Measurements from ENCODE around the gene ZC3H7B. TPM values are rescaled to one million over a fixed set of nuclear protein-coding genes. Genes with fewer than 3 reads are reported as not detected.

The ZC3H7B gene
- total RNA-seq, 1 experiment from 2014 or later: 53.4 TPM

DNA sequence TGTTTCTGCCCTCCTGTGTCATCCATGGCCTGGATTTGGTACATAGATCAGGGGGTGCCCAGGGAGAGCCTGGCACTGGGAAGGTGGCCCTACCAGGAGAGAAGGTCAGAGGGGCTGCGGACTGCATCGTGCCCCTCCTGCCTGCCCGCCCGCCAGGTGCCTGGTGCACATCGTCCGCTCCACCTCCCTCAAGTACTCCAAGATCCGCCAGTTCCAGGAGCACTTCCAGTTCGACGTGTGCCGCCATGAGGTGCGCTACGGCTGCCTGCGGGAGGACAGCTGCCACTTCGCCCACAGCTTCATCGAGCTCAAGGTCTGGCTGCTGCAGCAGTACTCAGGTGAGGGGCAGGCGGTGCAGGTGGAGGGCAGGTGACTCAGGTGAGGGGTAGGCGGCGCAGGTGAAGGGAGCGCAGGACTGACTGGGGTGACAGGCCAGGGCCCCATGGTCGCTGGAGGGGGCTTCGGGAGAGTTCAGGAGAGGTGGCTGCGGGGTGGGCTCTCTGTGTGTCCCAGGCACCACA is 47.7 kb downstream of the ZC3H7B start:
- intact Hi-C loops (cut with micrococcal nuclease): no loop called here
- TF ChIP-seq, protein P1, sequence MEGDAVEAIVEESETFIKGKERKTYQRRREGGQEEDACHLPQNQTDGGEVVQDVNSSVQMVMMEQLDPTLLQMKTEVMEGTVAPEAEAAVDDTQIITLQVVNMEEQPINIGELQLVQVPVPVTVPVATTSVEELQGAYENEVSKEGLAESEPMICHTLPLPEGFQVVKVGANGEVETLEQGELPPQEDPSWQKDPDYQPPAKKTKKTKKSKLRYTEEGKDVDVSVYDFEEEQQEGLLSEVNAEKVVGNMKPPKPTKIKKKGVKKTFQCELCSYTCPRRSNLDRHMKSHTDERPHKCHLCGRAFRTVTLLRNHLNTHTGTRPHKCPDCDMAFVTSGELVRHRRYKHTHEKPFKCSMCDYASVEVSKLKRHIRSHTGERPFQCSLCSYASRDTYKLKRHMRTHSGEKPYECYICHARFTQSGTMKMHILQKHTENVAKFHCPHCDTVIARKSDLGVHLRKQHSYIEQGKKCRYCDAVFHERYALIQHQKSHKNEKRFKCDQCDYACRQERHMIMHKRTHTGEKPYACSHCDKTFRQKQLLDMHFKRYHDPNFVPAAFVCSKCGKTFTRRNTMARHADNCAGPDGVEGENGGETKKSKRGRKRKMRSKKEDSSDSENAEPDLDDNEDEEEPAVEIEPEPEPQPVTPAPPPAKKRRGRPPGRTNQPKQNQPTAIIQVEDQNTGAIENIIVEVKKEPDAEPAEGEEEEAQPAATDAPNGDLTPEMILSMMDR (IDR thresholded peaks at IDR 0.05; ENCODE audit: unreplicated experiment): no peak
- Mint-ChIP-seq H3K9me3 (ENCODE audit: unreplicated experiment) (no peaks in the 10 kb centered on the region), H3K4me1 (ENCODE audit: insufficient read depth, unreplicated experiment) (peaks cover 20% of the 10 kb centered on the region), H3K36me3 (ENCODE audit: insufficient read depth, unreplicated experiment) (peaks cover 48% of the 10 kb centered on the region), H3K4me3 (ENCODE audit: unreplicated experiment) (no peak overlapping the region), H3K27me3 (ENCODE audit: insufficient read depth, unreplicated experiment) (no peaks in the 10 kb centered on the region), H3K27ac (ENCODE audit: low read depth, unreplicated experiment) (no peak overlapping the region)
- DNase-seq (ENCODE audit: unreplicated experiment): no peak
- ChIA-PET CTCF (no interaction called here), POLR2A (no interaction called here)
- BruUV-seq (replicated peaks): no TSS peak

DNA sequence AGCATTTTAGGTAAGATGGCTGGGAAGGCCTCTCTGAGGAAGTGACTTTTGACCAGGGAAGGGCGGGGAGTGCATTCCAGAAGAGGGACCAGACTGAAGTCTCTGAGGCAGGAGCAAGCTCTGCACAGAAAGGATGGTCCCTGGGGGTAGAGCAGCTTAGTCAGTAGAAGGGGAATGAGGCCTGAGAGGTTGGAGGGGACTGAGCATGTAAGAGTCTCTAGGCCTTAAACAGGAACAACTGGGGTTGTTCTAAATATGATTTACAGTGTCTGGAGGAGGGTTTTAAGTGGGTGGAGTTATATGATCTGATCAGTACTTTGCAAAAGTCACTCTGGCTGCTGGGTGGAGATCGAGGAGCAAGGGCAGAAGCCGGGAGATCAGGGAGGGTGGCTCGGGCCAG is 48.8 kb downstream of the ZC3H7B start:
- no peak for DNase-seq (ENCODE audit: unreplicated experiment)
- peaks cover 20% of the 10 kb centered on the region for H3K4me1 Mint-ChIP-seq (ENCODE audit: insufficient read depth, unreplicated experiment)
- ChIA-PET POLR2A (no interaction called here), CTCF (interaction anchor here (0.6 kb wide), 2 partner anchors 39 to 243 kb away, joined by 3 to 6 read pairs; no protein-coding TSS in a partner anchor)
- no peak overlapping the region for H3K4me3 Mint-ChIP-seq (ENCODE audit: unreplicated experiment)
- no peak overlapping the region for H3K27ac Mint-ChIP-seq (ENCODE audit: low read depth, unreplicated experiment)
- BruUV-seq (replicated peaks): no TSS peak
- TF ChIP-seq, protein P1 (IDR thresholded peaks at IDR 0.05; ENCODE audit: unreplicated experiment): no peak
- no peaks in the 10 kb centered on the region for H3K9me3 Mint-ChIP-seq (ENCODE audit: unreplicated experiment)
- no peaks in the 10 kb centered on the region for H3K27me3 Mint-ChIP-seq (ENCODE audit: insufficient read depth, unreplicated experiment)
- intact Hi-C loops (cut with micrococcal nuclease): no loop called here
- peaks cover 42% of the 10 kb centered on the region for H3K36me3 Mint-ChIP-seq (ENCODE audit: insufficient read depth, unreplicated experiment)

DNA sequence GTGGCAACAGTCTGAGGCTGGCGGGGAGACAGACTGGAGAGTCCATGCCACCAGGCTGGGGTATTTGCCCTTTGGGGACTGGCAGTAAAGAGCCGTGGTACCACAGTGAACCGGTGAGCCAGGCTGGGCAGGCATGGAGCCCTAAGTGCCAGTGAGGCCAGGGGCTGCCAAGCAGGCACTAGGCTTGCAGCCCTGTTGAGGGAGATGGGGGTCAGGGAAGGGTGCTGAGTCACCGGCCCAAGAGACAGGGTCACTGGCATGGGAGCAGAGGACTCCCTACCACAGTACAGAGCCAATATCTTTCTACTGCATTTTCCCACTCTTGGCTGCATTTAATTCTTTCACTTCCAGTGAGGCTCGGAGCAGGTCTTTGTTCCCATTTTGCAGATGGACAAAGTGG is 49.7 kb downstream of the ZC3H7B start:
- peak overlapping the region; percentile 26 for H3K27ac Mint-ChIP-seq (ENCODE audit: low read depth, unreplicated experiment)
- no peak overlapping the region for H3K4me3 Mint-ChIP-seq (ENCODE audit: unreplicated experiment)
- intact Hi-C loops (cut with micrococcal nuclease): no loop called here
- peaks cover 36% of the 10 kb centered on the region for H3K36me3 Mint-ChIP-seq (ENCODE audit: insufficient read depth, unreplicated experiment)
- H3K27me3 Mint-ChIP-seq (ENCODE audit: insufficient read depth, unreplicated experiment): no peaks in the 10 kb centered on the region
- ChIA-PET CTCF (interaction anchor here (0.6 kb wide), 1 partner anchor 374 kb away, joined by 4 read pairs; no protein-coding TSS in a partner anchor), POLR2A (no interaction called here)
- DNase-seq (ENCODE audit: unreplicated experiment): no peak
- peaks cover 20% of the 10 kb centered on the region for H3K4me1 Mint-ChIP-seq (ENCODE audit: insufficient read depth, unreplicated experiment)
- no TSS peak for BruUV-seq (replicated peaks)
- no peaks in the 10 kb centered on the region for H3K9me3 Mint-ChIP-seq (ENCODE audit: unreplicated experiment)
- TF ChIP-seq, protein P1 (IDR thresholded peaks at IDR 0.05; ENCODE audit: unreplicated experiment): no peak

DNA sequence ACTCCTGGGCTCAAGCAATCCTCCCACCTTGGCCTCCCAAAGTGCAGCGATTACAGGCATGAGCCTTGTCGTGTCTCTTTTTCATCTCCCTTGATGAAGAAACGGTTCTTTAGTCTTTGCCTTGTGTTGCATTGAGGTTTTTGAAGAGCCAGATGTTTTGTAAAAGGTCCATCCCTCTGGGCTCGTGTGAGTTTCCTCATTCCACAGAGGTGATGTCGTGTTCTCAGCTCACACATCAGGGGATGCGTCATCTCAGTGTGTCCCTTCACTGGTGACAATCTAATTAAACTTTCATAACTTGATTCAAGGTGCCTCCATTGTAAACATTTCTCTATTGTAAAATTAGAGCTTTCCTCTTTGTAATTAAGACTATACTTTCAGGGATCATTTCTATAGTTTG is 50.7 kb downstream of the ZC3H7B start:
- no peaks in the 10 kb centered on the region for H3K27me3 Mint-ChIP-seq (ENCODE audit: insufficient read depth, unreplicated experiment)
- H3K9me3 Mint-ChIP-seq (ENCODE audit: unreplicated experiment): no peaks in the 10 kb centered on the region
- H3K4me1 Mint-ChIP-seq (ENCODE audit: insufficient read depth, unreplicated experiment): peaks cover 20% of the 10 kb centered on the region
- no TSS peak for BruUV-seq (replicated peaks)
- H3K27ac Mint-ChIP-seq (ENCODE audit: low read depth, unreplicated experiment): no peak overlapping the region
- CTCF ChIA-PET: no interaction called here
- intact Hi-C loops (cut with micrococcal nuclease): no loop called here
- TF ChIP-seq, protein P1 (IDR thresholded peaks at IDR 0.05; ENCODE audit: unreplicated experiment): no peak
- POLR2A ChIA-PET: interaction anchor here (0.6 kb wide), 1 partner anchor 14 kb away, joined by 3 read pairs; no protein-coding TSS in a partner anchor
- no peak overlapping the region for H3K4me3 Mint-ChIP-seq (ENCODE audit: unreplicated experiment)
- DNase-seq (ENCODE audit: unreplicated experiment): no peak
- peaks cover 28% of the 10 kb centered on the region for H3K36me3 Mint-ChIP-seq (ENCODE audit: insufficient read depth, unreplicated experiment)

Data from MCF 10A (cell line).